Measurements from ENCODE around the gene RNF207. TPM values are rescaled to one million over a fixed set of nuclear protein-coding genes. Genes with fewer than 3 reads are reported as not detected.
"Not testable (repeated sequence)": the region's sequence is repeated elsewhere in the genome, so short reads cannot be mapped to it uniquely, and the experiment has no call there.

The RNF207 gene
- total RNA-seq, 1 experiment from 2014 or later, result 6.4 TPM

DNA sequence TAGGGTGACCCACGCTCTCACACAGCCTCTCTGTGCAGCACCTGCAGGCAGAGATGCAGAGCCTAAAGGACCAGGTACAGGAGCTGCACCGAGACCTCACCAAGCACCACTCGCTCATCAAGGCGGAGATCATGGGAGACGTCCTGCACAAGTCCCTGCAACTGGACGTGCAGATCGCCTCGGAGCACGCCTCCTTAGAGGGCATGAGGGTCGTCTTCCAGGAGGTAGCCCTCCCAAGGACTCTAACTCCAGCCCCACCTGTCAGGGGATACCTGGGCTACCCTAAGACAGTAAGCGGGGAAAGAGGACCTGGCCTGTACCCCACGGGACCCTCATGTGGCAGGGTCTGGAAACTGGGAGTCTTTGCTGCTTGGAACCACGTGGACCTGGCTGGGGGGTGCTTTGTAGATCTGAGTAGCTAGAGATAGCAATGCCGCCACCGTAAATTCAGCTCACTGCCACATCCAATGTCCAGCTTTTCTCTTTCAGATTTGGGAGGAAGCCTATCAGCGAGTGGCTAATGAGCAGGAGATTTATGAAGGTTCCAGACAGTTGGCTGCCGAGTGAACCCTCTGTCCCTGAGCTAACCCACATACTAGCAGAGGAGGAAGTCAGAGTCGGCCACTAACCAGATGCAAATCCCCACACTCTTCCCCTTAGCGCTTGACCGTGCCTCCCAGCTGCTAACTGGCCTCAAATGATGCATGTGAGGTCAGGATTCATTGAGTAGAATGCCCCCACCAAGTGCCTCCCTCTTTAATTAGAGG is 6.5 kb downstream of the RNF207 start:
- TF ChIP-seq EZH2 (IDR thresholded peaks at IDR 0.05; ENCODE audit: borderline replicate concordance, low read depth, low read length, poor library complexity, severe bottlenecking), result no peak
- TF ChIP-seq, protein P1, sequence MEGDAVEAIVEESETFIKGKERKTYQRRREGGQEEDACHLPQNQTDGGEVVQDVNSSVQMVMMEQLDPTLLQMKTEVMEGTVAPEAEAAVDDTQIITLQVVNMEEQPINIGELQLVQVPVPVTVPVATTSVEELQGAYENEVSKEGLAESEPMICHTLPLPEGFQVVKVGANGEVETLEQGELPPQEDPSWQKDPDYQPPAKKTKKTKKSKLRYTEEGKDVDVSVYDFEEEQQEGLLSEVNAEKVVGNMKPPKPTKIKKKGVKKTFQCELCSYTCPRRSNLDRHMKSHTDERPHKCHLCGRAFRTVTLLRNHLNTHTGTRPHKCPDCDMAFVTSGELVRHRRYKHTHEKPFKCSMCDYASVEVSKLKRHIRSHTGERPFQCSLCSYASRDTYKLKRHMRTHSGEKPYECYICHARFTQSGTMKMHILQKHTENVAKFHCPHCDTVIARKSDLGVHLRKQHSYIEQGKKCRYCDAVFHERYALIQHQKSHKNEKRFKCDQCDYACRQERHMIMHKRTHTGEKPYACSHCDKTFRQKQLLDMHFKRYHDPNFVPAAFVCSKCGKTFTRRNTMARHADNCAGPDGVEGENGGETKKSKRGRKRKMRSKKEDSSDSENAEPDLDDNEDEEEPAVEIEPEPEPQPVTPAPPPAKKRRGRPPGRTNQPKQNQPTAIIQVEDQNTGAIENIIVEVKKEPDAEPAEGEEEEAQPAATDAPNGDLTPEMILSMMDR (conservative IDR thresholded peaks at IDR 0.05; ENCODE audit: low read depth, low read length), result no peak
- no TSS peak for BruUV-seq (replicated peaks)
- intact Hi-C loops (cut with micrococcal nuclease; ENCODE audit: unreplicated experiment), result no loop called here
- ChIA-PET CTCF (no interaction called here), POLR2A (ENCODE audit: low non-redundant PET) (interaction anchor here (0.6 kb wide), 1 partner anchor 22 kb away, joined by 4 read pairs; no protein-coding TSS in a partner anchor)
- no peaks in the 10 kb centered on the region for H3K27me3 ChIP-seq (replicated peaks; ENCODE audit: insufficient read depth, low read depth, low read length, poor library complexity)
- no peaks in the 10 kb centered on the region for H3K36me3 ChIP-seq (ENCODE audit: insufficient read depth, low read length, poor library complexity, severe bottlenecking)
- no peak overlapping the region for H3K27ac ChIP-seq (ENCODE audit: low read depth, low read length, poor library complexity, severe bottlenecking)
- peaks cover 14% of the 10 kb centered on the region for H3K4me1 ChIP-seq (ENCODE audit: insufficient read depth, low read length, poor library complexity, severe bottlenecking)
- no peaks in the 10 kb centered on the region for H3K9me3 ChIP-seq (ENCODE audit: low read depth, low read length, poor library complexity, severe bottlenecking)
- DNase-seq (ENCODE audit: low spot score), result no peak
- no peak overlapping the region for H3K4me3 ChIP-seq (ENCODE audit: low read depth, low read length, poor library complexity, severe bottlenecking)

DNA sequence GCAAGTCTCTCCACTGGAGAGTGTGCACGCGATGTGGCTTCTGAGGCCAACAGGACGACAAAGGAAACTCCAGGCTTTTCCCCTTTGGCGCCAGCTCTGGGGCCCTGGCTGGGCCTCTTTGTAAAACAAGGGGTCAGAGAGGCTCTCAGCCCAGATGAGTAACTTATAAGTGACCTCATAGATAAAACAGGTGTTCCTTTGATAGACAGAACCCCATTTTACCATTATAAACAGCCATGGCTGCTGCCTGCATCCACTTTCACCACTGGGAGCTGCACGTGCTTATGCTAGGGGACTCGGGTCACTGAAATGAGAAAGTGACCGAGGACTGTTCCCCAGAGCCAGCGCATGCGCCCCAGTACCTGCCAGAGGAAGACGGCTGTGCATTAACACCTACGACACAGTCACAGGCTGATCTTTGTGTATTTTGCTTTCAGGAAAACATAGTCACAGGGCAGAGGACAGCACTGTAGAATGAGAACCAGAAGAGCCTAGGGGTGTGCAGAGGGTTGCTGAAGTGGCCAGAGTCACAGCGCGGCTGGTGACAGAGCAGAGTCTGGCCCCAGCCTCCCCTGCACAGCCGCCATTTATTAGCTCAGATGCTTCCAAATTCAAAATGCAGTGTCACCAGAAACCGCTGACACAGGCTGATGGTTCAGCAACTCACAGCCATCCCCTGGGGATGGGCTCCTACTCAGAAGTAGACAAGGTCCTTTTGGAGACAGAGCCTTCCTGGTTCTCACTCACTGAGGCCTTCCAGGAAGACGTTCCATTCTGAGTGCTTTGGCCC is 12.7 kb downstream of the RNF207 start:
- TF ChIP-seq, protein P1 (conservative IDR thresholded peaks at IDR 0.05; ENCODE audit: low read depth, low read length), result no peak
- no peak for TF ChIP-seq EZH2 (IDR thresholded peaks at IDR 0.05; ENCODE audit: borderline replicate concordance, low read depth, low read length, poor library complexity, severe bottlenecking)
- H3K4me1 ChIP-seq (ENCODE audit: insufficient read depth, low read length, poor library complexity, severe bottlenecking), result no peaks in the 10 kb centered on the region
- H3K36me3 ChIP-seq (ENCODE audit: insufficient read depth, low read length, poor library complexity, severe bottlenecking), result peaks cover 19% of the 10 kb centered on the region
- intact Hi-C loops (cut with micrococcal nuclease; ENCODE audit: unreplicated experiment), result no loop called here
- no peaks in the 10 kb centered on the region for H3K9me3 ChIP-seq (ENCODE audit: low read depth, low read length, poor library complexity, severe bottlenecking)
- no TSS peak for BruUV-seq (replicated peaks)
- no peak overlapping the region for H3K4me3 ChIP-seq (ENCODE audit: low read depth, low read length, poor library complexity, severe bottlenecking)
- no peaks in the 10 kb centered on the region for H3K27me3 ChIP-seq (replicated peaks; ENCODE audit: insufficient read depth, low read depth, low read length, poor library complexity)
- H3K27ac ChIP-seq (ENCODE audit: low read depth, low read length, poor library complexity, severe bottlenecking), result no peak overlapping the region
- ChIA-PET CTCF (interaction anchor here (0.6 kb wide), 1 partner anchor 26 kb away, joined by 3 read pairs; no protein-coding TSS in a partner anchor), POLR2A (ENCODE audit: low non-redundant PET) (no interaction called here)
- peak; percentile 36 for DNase-seq (ENCODE audit: low spot score)

DNA sequence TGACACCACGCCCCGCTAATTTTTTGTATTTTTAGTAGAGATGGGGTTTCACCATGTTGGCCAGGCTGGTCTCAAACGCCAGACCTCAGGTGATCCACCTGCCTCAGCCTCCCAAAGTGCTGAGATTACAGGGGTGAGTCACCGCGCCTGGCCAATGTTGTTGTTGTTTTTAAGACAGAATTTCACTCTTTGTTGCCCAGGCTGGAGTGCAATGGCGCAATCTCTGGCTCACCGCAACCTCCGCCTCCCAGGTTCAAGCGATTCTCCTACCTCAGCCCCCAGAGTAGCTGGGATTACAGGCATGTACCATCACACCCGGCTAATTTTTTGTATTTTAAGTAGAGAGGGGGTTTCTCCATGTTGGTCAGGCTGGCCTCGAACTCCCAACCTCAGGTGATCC is 13.7 kb downstream of the RNF207 start:
- H3K27ac ChIP-seq (ENCODE audit: low read depth, low read length, poor library complexity, severe bottlenecking); H3K27me3 ChIP-seq (replicated peaks; ENCODE audit: insufficient read depth, low read depth, low read length, poor library complexity); intact Hi-C loops (cut with micrococcal nuclease; ENCODE audit: unreplicated experiment); CTCF ChIA-PET; H3K4me1 ChIP-seq (ENCODE audit: insufficient read depth, low read length, poor library complexity, severe bottlenecking); H3K9me3 ChIP-seq (ENCODE audit: low read depth, low read length, poor library complexity, severe bottlenecking); DNase-seq (ENCODE audit: low spot score); H3K4me3 ChIP-seq (ENCODE audit: low read depth, low read length, poor library complexity, severe bottlenecking); BruUV-seq (replicated peaks); POLR2A ChIA-PET (ENCODE audit: low non-redundant PET): not testable (repeated sequence)
- peaks cover 30% of the 10 kb centered on the region for H3K36me3 ChIP-seq (ENCODE audit: insufficient read depth, low read length, poor library complexity, severe bottlenecking)
